Endometrial microvascular endothelial cells (primary cell): ENCODE data around the gene MRPL18. TPM values are rescaled to one million over a fixed set of nuclear protein-coding genes. Genes with fewer than 3 reads are reported as not detected.
"Not testable (repeated sequence)": the region's sequence is repeated elsewhere in the genome, so short reads cannot be mapped to it uniquely, and the experiment has no call there.

Experiments
- in situ Hi-C: cut with HindIII; loops from 2 replicates; pipeline ENCODE4 v1.10.0; 2017; ENCODE audit warnings: low sequenced_read_pairs, low pct_unique_long_range_greater_than_20kb; ENCODE audit errors: inconsistent ontology term
- total RNA-seq: library from RNA; depleted of rRNA; stranded (reverse); fragments of >200 nt; gene quantifications from one replicate; pipeline ENCODE4 v1.2.3, GENCODE V29; 2015; ENCODE audit errors: inconsistent ontology term

The MRPL18 gene
- total RNA-seq, 1 donor from 2014 or later = 155 TPM

- in situ Hi-C loops = no loop called here
These were observed 15.8 kb downstream of the MRPL18 start for GRCh38 chr6:159806021-159806458.

GRCh38 chr6:159807150-159807858 lies 17.0 kb downstream of the MRPL18 start:
- in situ Hi-C loops = no loop called here

DNA sequence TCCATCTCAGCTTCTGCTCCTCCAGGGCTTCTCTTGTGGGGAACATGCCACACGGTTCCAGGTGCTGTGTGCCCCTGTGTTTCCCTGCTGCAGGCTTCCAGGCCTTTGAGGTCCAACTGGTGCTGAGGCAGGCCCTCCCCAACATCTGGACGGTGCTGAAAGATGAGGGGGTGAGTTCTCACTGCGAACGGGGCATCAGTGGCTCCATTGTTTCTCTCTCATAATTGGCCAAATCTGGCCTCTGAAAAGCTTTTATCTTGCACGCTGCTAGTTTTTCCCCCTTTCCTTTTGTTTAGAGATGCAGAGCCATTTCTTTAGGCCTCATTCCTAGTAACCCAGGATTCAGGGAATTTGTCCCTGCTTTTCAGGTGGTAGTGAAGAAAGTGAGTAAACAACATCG lies 18.4 kb downstream of the MRPL18 start:
- in situ Hi-C loops = no loop called here

DNA sequence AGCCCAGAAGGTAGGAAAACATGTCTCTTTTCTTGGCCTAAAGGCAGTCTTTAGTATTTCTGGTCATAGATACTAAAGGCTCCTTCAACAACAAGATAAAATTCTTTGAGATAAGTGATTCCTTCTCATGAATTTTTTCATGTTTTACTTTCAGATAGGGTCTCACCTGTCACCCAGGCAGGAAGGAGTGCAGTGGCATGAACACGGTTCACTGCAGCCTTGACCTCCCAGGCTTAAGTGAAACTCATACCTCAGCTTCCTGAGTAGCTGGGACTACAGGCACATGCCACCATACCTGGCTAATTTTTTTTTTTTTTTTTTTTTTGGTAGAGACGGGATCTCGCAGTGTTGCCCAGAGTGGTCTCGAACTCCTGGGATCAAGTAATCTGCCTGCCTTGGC lies 18.9 kb downstream of the MRPL18 start:
- in situ Hi-C loops = no loop called here

GRCh38 chr6:159813781-159814180 lies 23.5 kb downstream of the MRPL18 start:
- in situ Hi-C loops = no loop called here

DNA sequence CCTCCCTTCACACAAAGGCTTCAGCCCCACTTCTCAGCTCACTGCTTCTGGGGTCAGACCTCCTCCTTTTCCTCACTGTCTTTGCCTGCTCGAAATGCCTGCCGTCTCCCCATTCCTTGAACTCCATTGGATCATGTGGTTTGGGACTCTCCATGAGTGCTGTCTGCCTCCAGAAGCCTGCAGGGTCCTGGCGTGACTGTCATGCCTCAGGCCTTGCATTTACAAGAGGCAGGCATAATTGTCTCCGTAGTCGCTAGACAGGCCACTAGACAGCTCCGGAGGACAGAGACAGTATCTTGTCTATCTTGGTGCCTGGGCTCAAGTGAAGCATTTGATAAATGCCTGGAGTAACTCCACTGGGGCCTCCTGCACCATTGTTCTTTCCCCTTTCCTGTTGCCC lies 25.1 kb downstream of the MRPL18 start:
- in situ Hi-C loops = no loop called here

DNA sequence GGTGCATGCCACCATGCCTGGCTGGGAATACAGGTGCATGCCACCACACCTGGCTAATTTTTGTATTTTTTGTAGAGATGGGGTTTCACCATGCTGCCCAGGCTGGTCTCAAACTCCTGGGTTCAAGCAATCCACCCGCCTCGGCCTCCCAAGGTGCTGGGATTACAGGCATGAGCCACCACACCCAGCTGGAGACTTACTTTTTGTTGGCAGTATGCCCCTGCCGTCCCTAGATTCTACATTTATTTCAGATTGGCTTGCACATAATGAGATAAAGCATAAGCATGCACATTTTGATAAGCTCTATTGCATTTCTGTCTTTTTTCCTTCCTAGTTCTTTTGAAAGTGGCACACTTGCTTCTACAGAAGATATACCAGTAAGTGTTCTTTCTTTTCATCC lies 26.5 kb downstream of the MRPL18 start:
- in situ Hi-C loops = not testable (repeated sequence)

- in situ Hi-C loops = no loop called here
These were observed 27.9 kb downstream of the MRPL18 start for GRCh38 chr6:159817951-159818739.

DNA sequence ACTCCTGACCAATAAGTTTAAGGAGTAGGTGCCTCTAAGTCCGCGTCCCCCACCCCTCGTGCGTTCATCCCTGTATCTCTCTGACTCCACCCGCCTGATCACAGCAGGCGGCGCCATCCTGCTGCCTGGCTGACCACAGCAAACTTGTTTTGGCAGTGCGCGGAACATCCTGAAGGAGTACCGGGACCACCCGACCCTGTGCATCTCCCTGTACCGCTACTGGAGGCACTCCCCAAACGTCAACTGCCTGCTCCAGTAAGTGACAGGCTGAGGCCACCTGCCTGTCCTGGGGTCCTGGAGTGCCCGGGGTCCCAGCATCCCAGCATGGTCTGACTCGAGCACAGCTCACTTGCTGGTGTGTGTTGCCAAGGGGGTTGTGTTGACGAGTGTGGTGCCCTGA lies 28.8 kb downstream of the MRPL18 start:
- in situ Hi-C loops = no loop called here

- in situ Hi-C loops = no loop called here
These were observed 29.8 kb downstream of the MRPL18 start for GRCh38 chr6:159819932-159820640.

DNA sequence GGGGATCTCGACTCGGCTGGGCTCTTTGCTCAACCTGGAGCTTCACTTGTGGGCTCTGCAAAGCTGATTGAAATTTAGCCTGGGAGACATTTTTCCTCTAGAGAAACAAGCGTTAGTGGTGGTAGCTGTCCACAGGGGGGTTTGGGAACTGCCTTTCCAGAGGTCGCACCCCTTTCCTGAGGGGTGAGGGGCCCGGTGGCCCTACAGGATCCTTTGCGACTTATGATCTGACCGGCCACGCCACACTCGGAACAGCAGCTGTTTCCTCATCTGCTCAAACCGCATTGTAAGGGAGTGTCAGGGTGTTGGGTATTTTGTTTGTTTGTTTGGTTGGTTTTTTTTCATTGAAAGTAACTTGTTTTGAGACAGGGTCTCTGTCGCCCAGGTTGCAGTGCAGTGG lies 30.9 kb downstream of the MRPL18 start:
- in situ Hi-C loops = no loop called here

- in situ Hi-C loops = no loop called here
These were observed 31.5 kb downstream of the MRPL18 start for GRCh38 chr6:159821726-159822125.

GRCh38 chr6:159823953-159824352 lies 33.7 kb downstream of the MRPL18 start:
- in situ Hi-C loops = no loop called here

GRCh38 chr6:159824690-159825089 lies 34.4 kb downstream of the MRPL18 start:
- in situ Hi-C loops = not testable (repeated sequence)

- in situ Hi-C loops = no loop called here
These were observed 35.7 kb downstream of the MRPL18 start for GRCh38 chr6:159826004-159826403.

GRCh38 chr6:159826968-159827647 lies 36.8 kb downstream of the MRPL18 start:
- in situ Hi-C loops = no loop called here

- in situ Hi-C loops = no loop called here
These were observed 37.8 kb downstream of the MRPL18 start for GRCh38 chr6:159828074-159828473.

- in situ Hi-C loops = no loop called here
These were observed 39.3 kb downstream of the MRPL18 start for GRCh38 chr6:159829526-159829925.
